Liver (tissue), 9 donors: ENCODE measurements around the gene RHO. TPM values are rescaled to one million over a fixed set of nuclear protein-coding genes. Genes with fewer than 3 reads are reported as not detected.
A peak's percentile ranks its signal among the peaks of the same experiment; 100 is the strongest.

Source experiments
- DNase-seq: peaks from one replicate; pipeline ENCODE4 v3.0.0-alpha.2; 2017; ENCODE audit warnings: low spot score
- H3K27ac ChIP-seq, 2 donors: one replicate each; pipeline ENCODE4 v1.7.0; 2013; ENCODE audit warnings: inconsistent platforms in 2 of 2, low read length in 2 of 2, control low read depth in 1 of 2, low read depth in 1 of 2, mild to moderate bottlenecking in 1 of 2
- H3K27me3 ChIP-seq, 4 donors: one replicate each; pipeline versions ENCODE4 v1.6.1 to v1.7.0; 2013; ENCODE audit warnings: low read length in 3 of 4, inconsistent platforms in 1 of 4, mild to moderate bottlenecking in 1 of 4, moderate library complexity in 1 of 4; ENCODE audit not compliant: control insufficient read depth in 4 of 4, insufficient read depth in 4 of 4
- H3K36me3 ChIP-seq, 4 donors: one replicate each; pipeline versions ENCODE4 v1.6.1 to v1.7.0; 2013; ENCODE audit warnings: low read length in 3 of 4, mild to moderate bottlenecking in 3 of 4, low read depth in 1 of 4, moderate library complexity in 1 of 4; ENCODE audit not compliant: control insufficient read depth in 4 of 4, insufficient read depth in 3 of 4
- H3K4me1 ChIP-seq, 4 donors: one replicate each; pipeline versions ENCODE4 v1.6.1 to v1.7.0; 2013; ENCODE audit warnings: low read length in 3 of 4, mild to moderate bottlenecking in 3 of 4, moderate library complexity in 1 of 4; ENCODE audit not compliant: control insufficient read depth in 4 of 4, insufficient read depth in 4 of 4
- H3K4me3 ChIP-seq, 3 donors: one replicate each; pipeline versions ENCODE4 v1.6.1 to v1.7.0; 2013; ENCODE audit warnings: low read length in 3 of 3, control low read depth in 1 of 3, low read depth in 1 of 3, mild to moderate bottlenecking in 1 of 3
- H3K9ac ChIP-seq, 2 donors: one replicate each; pipeline ENCODE4 v1.7.0; 2013; ENCODE audit warnings: low read length in 2 of 2, mild to moderate bottlenecking in 2 of 2, moderate library complexity in 2 of 2, control low read depth in 1 of 2, low read depth in 1 of 2
- H3K9me3 ChIP-seq, 4 donors: one replicate each; pipeline versions ENCODE4 v1.6.1 to v1.7.0; 2013; ENCODE audit warnings: low read length in 3 of 4; ENCODE audit not compliant: control insufficient read depth in 4 of 4
- EGR1 ChIP-seq, 2 donors: IDR thresholded peaks; 2 replicates each; pipeline ENCODE4 v1.6.1; 2016 to 2018; ENCODE audit warnings: antibody characterized with exemption in 2 of 2, low read depth in 2 of 2
- FOXA1 ChIP-seq: IDR thresholded peaks from 2 replicates; pipeline ENCODE4 v1.6.1; 2016; ENCODE audit warnings: antibody characterized with exemption
- FOXA2 ChIP-seq: IDR thresholded peaks from 2 replicates; pipeline ENCODE4 v1.6.1; 2016; ENCODE audit warnings: antibody characterized with exemption
- GABPA ChIP-seq, 2 donors: IDR thresholded peaks in 1 of 2; conservative IDR thresholded peaks in 1 of 2; 2 replicates each; pipeline ENCODE4 v1.6.1; 2016; ENCODE audit warnings: antibody characterized with exemption in 2 of 2, mild to moderate bottlenecking in 1 of 2, moderate library complexity in 1 of 2
- HNF4G ChIP-seq: IDR thresholded peaks from 2 replicates; pipeline ENCODE4 v1.6.1; 2016; ENCODE audit warnings: antibody characterized with exemption
- JUND ChIP-seq, 2 donors: IDR thresholded peaks; 2 replicates each; pipeline ENCODE4 v1.6.1; 2016; ENCODE audit warnings: antibody characterized with exemption in 2 of 2
- MAX ChIP-seq: IDR thresholded peaks from 2 replicates; pipeline ENCODE4 v1.6.1; 2016; ENCODE audit warnings: antibody characterized with exemption
- NR2F2 ChIP-seq: IDR thresholded peaks from 2 replicates; pipeline ENCODE4 v1.6.1; 2016; ENCODE audit warnings: antibody characterized with exemption
- RAD21 ChIP-seq, 2 donors: IDR thresholded peaks; 2 replicates each; pipeline ENCODE4 v1.6.1; 2016; ENCODE audit warnings: antibody characterized with exemption in 2 of 2, mild to moderate bottlenecking in 2 of 2
- SP1 ChIP-seq: IDR thresholded peaks from 2 replicates; pipeline ENCODE4 v1.6.1; 2018; ENCODE audit warnings: antibody characterized with exemption, mild to moderate bottlenecking
- TAF1 ChIP-seq: conservative IDR thresholded peaks from 2 replicates; pipeline ENCODE4 v1.6.1; 2016; ENCODE audit warnings: antibody characterized with exemption, mild to moderate bottlenecking
- ZBTB33 ChIP-seq: IDR thresholded peaks from 2 replicates; pipeline ENCODE4 v1.6.1; 2016; ENCODE audit warnings: antibody characterized with exemption
- WGBS: extraction: QIAGEN DNeasy Blood & Tissue Kit; methylation state at CpG from one replicate; pipeline ENCODE4 v1.1.7; 2013; 5-methylcytosine and 5-hydroxymethylcytosine counted together
- polyA plus RNA-seq, 2 donors: library from polyadenylated mRNA; stranded (reverse) in 1 of 2; unstranded in 1 of 2; fragments of 200-250 nt in 1 of 2; fragments of >200 nt in 1 of 2; fragmentation: Nextera tagmentation in 1 of 2; extraction: Ambion mirVana in 1 of 2; gene quantifications; one replicate each; pipeline versions ENCODE4 v1.2.1 to v1.2.3, GENCODE V29; 2013 to 2015
- total RNA-seq, 2 donors: library from RNA; depleted of rRNA; stranded (reverse); fragments of >200 nt; gene quantifications; one replicate each; pipeline ENCODE4 v1.2.3, GENCODE V29; 2014
- TF ChIP-seq, protein P1 (sequence below): fragments of 150-350 bp; IDR thresholded peaks from 2 replicates; pipeline ENCODE4 v1.5.1; 2017; ENCODE audit warnings: improper control_type of control experiment, low read depth, low read length; ENCODE audit not compliant: missing input control
- TF ChIP-seq, protein P2 (sequence below): IDR thresholded peaks from 2 replicates; pipeline ENCODE4 v1.6.1; 2016; ENCODE audit warnings: antibody characterized with exemption
- TF ChIP-seq, protein P3 (sequence below): IDR thresholded peaks from 2 replicates; pipeline ENCODE4 v1.6.1; 2016; ENCODE audit warnings: antibody characterized with exemption, mild to moderate bottlenecking
- donor health status: healthy.
- donor health status: healthy.
- donor health status: healthy.
- donor health status: healthy.
- donor health status: healthy.

RHO gene
- total and polyA plus RNA-seq, 4 donors: not detected

GRCh38 chr3:129553719-129554118 is 25.3 kb downstream of the RHO start:
- Histone ChIP-seq H3K36me3 (no peaks in the 10 kb centered on the region), H3K9ac (no peak overlapping the region), H3K27ac (no peak overlapping the region), H3K4me3 (no peak overlapping the region), H3K9me3 (no peaks in the 10 kb centered on the region), H3K4me1 (peaks cover 0 to 13% (median 2%) of the 10 kb centered on the region in 4 donors), H3K27me3 (no peaks in the 10 kb centered on the region)
- no peak for TF ChIP-seq MAX
- no peak for TF ChIP-seq GABPA (IDR thresholded peaks at IDR 0.05 in 1 of 2, conservative IDR thresholded peaks at IDR 0.05 in 1 of 2)
- TF ChIP-seq NR2F2: no peak
- TF ChIP-seq EGR1 (IDR thresholded peaks at IDR 0.05; ENCODE audit: low read depth in 2 of 2): no peak
- no peak for TF ChIP-seq RAD21 (IDR thresholded peaks at IDR 0.05)
- no peak for TF ChIP-seq FOXA2
- TF ChIP-seq TAF1: no peak
- TF ChIP-seq JUND (IDR thresholded peaks at IDR 0.05): no peak
- TF ChIP-seq FOXA1: no peak
- no peak for DNase-seq
- WGBS: 53% methylated on average over 15 of the region's 15 CpGs

DNA sequence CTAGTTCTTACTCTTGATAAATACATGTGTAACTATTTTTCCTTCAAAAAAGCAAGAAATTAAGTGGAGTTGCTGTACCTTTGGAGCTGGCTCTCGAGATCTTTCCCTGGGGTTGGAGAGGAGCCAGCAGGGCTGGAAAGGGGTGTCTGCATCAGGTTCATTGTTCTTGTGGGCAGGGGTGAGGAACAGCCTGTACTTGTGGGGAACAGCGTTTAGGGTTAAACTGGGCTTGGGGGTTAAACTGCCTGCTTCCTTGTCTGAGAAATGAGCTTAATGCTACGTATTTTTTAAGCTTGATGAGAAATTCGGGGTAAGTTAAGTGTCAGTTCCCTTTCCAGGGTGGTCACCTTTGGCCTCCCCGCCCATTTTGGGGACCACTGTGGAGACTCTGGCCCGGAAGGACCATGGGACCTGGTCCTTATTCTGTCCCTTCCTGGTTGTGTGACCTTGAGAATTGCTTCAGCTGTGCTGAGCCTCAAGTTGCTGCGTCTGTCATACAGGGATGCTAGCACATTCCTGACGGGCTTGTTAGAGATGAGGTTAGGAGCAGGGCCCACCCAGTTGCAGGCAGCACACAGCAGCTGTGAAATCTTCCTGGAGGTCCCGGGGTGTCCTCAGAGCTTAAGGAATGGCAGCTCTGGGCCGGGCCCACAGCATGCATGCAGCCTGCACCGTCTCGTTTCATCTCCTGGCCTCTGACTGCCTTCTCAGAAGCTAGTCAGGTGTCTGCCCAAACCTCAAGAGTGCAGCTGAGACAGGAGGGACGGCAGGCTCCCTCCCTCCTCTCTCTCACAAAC is 26.1 kb downstream of the RHO start:
- no peak overlapping the region for H3K9ac ChIP-seq
- no peak for DNase-seq
- WGBS: 68% methylated on average over 13 of the region's 13 CpGs
- H3K9me3 ChIP-seq: no peaks in the 10 kb centered on the region
- no peaks in the 10 kb centered on the region for H3K27me3 ChIP-seq
- H3K4me3 ChIP-seq: no peak overlapping the region
- H3K27ac ChIP-seq: no peak overlapping the region
- H3K4me1 ChIP-seq: peaks cover 0 to 13% (median 2%) of the 10 kb centered on the region in 4 donors
- no peaks in the 10 kb centered on the region for H3K36me3 ChIP-seq
- peak; percentile 29 for TF ChIP-seq NR2F2
- TF ChIP-seq, protein P1, sequence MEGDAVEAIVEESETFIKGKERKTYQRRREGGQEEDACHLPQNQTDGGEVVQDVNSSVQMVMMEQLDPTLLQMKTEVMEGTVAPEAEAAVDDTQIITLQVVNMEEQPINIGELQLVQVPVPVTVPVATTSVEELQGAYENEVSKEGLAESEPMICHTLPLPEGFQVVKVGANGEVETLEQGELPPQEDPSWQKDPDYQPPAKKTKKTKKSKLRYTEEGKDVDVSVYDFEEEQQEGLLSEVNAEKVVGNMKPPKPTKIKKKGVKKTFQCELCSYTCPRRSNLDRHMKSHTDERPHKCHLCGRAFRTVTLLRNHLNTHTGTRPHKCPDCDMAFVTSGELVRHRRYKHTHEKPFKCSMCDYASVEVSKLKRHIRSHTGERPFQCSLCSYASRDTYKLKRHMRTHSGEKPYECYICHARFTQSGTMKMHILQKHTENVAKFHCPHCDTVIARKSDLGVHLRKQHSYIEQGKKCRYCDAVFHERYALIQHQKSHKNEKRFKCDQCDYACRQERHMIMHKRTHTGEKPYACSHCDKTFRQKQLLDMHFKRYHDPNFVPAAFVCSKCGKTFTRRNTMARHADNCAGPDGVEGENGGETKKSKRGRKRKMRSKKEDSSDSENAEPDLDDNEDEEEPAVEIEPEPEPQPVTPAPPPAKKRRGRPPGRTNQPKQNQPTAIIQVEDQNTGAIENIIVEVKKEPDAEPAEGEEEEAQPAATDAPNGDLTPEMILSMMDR: no peak

DNA sequence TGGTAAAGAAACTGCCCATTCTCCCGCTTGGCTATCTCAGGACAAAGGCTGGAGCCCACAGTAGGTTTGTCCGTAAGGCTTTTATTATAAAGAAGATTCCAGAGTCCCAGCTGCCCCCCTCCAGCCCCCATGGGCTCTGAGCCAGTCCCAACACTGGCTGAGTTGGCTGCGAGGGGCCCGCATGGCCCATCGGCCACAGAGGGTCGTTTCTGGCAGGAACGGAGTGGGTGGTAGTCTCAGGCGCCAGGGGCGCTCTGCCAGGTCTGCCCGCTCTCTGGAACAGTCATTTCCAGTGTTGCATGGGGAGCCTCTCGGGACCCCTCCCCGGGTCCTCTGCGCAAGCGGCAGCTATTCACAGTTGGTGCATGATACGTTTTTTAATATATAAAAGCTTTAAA is 26.7 kb downstream of the RHO start:
- no peak overlapping the region for H3K27ac ChIP-seq
- TF ChIP-seq, protein P2, sequence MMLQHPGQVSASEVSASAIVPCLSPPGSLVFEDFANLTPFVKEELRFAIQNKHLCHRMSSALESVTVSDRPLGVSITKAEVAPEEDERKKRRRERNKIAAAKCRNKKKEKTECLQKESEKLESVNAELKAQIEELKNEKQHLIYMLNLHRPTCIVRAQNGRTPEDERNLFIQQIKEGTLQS: no peak
- TF ChIP-seq NR2F2 (no peak), MAX (no peak), GABPA (IDR thresholded peaks at IDR 0.05 in 1 of 2, conservative IDR thresholded peaks at IDR 0.05 in 1 of 2) (no peak), ZBTB33 (no peak), RAD21 (IDR thresholded peaks at IDR 0.05) (no peak), SP1 (no peak), HNF4G (no peak), TAF1 (no peak), EGR1 (IDR thresholded peaks at IDR 0.05; ENCODE audit: low read depth in 2 of 2) (no peak), FOXA2 (no peak)
- TF ChIP-seq, protein P1: no peak
- TF ChIP-seq, protein P3, sequence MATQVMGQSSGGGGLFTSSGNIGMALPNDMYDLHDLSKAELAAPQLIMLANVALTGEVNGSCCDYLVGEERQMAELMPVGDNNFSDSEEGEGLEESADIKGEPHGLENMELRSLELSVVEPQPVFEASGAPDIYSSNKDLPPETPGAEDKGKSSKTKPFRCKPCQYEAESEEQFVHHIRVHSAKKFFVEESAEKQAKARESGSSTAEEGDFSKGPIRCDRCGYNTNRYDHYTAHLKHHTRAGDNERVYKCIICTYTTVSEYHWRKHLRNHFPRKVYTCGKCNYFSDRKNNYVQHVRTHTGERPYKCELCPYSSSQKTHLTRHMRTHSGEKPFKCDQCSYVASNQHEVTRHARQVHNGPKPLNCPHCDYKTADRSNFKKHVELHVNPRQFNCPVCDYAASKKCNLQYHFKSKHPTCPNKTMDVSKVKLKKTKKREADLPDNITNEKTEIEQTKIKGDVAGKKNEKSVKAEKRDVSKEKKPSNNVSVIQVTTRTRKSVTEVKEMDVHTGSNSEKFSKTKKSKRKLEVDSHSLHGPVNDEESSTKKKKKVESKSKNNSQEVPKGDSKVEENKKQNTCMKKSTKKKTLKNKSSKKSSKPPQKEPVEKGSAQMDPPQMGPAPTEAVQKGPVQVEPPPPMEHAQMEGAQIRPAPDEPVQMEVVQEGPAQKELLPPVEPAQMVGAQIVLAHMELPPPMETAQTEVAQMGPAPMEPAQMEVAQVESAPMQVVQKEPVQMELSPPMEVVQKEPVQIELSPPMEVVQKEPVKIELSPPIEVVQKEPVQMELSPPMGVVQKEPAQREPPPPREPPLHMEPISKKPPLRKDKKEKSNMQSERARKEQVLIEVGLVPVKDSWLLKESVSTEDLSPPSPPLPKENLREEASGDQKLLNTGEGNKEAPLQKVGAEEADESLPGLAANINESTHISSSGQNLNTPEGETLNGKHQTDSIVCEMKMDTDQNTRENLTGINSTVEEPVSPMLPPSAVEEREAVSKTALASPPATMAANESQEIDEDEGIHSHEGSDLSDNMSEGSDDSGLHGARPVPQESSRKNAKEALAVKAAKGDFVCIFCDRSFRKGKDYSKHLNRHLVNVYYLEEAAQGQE: no peak

More for the DNA sequence above, 26.7 kb downstream of the RHO start:
- Histone ChIP-seq H3K27me3 (no peaks in the 10 kb centered on the region), H3K9ac (no peak overlapping the region), H3K9me3 (no peaks in the 10 kb centered on the region), H3K36me3 (no peaks in the 10 kb centered on the region), H3K4me1 (peaks cover 0 to 13% (median 2%) of the 10 kb centered on the region in 4 donors), H3K4me3 (no peak overlapping the region)
- DNase-seq: no peak
- 82% methylated on average over 15 of the region's 15 CpGs for whole genome bisulfite sequencing
